ENCODE measurements around the gene GPR61.

GPR61 gene, protein sequence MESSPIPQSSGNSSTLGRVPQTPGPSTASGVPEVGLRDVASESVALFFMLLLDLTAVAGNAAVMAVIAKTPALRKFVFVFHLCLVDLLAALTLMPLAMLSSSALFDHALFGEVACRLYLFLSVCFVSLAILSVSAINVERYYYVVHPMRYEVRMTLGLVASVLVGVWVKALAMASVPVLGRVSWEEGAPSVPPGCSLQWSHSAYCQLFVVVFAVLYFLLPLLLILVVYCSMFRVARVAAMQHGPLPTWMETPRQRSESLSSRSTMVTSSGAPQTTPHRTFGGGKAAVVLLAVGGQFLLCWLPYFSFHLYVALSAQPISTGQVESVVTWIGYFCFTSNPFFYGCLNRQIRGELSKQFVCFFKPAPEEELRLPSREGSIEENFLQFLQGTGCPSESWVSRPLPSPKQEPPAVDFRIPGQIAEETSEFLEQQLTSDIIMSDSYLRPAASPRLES

DNA sequence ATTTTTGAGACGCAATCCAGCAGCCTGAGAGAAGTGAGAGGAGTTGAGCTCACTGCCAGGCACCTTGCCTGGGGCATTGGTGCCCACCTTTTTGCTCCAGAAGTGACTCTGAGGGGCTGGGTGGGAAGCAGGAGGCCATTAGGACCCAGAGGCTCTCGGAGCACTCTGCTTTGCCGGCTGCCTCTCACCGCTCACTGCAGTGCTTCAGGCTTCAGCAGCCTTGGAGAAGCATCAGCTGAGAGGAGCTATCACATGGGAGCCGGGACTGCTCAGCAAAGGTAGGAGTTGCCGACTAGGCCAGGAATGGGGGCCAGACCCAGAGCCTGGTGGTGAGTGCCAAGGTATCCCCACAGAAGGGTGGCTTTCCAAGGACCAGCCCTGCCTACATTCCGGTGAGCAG is at the start of gene GPR61:
Gene GPR61, plus strand, starts transcription at position 197 of the 400 bp plus-strand sequence. CDS start 3,151 bp downstream, outside the sequence.
- DNase-seq, result no peak

DNA sequence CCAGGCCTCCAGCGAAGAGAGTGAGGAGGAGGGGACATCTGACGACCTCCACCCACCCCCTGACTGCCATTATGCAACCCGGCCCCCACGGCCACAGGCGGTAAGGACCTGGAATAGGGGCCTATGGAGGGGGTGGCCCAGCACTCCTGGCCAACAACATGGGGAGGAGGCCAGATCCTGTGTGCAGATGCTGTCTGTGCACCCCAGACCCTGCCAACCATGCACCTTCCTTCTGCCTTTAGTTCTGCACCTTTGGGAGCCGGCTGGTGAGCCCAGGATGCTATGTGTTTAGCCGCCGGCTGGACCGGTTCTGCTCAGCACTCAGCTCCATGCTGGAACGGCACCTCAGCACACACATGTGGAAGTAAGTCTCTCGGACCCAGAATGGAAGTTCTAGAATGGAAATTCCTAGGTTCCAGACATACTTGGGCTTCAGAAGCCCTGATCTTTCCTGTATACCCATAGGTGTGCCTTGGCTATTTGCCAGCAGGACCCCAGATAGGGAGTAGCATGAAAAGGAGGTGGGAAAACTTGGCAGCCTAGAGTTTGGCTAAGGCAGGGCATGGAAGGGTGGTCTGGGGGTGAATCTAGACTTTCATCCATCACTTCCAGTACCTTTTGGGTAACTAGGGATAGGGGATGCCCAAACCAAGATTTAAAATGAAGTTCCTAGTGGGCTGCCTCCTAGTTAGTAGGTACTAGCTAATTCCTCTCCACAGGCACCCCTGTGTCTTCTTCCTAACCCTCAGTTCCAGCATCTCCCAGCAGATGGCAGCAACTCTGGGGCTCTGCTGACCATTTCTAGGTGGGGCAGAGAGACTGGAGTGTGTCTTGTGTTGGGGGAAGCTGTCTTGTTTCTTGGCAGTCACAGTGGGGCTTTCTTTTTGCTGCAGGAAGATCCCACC is 49.4 kb upstream of the GPR61 start:
- DNase-seq, result peak; percentile 76

DNA sequence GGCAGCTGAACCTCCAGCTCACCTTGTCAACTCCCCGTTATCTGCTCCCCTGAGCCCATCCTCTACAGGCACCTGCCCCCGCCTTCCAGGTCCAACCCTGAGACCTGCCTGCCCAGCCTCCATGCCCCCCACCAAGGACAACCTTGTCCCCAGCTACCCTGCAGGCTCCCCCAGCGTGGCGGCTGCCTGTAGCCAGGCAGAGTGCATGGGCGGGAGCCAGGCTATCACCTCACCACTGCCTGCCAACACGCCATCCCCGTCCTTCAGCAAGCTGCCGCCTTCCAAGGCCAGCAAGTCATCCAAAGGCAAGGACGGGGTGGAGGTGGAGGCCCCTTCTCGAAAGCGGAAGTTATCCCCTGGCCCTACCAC is 48.8 kb upstream of the GPR61 start:
- no peak for DNase-seq

DNA sequence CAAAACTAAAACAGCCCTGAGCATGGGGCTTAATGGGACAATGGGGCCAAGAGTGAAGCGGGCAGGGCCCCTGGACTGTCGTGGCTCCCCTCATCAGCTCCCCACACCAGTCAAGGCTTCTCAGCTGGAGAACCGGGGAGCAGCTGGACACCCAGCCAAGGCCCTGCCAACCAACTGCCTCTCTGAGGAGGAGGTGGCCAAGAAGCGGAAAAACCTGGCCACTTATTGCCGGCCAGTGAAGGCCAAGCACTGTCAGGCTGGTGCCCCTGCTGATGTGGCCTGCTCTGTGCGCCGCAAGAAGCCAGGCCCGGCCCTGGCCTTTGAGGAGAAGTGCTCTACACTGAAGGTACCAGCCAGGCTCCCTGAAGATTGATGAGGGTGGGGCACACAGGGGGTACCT is 48.3 kb upstream of the GPR61 start:
- DNase-seq, result no peak

DNA sequence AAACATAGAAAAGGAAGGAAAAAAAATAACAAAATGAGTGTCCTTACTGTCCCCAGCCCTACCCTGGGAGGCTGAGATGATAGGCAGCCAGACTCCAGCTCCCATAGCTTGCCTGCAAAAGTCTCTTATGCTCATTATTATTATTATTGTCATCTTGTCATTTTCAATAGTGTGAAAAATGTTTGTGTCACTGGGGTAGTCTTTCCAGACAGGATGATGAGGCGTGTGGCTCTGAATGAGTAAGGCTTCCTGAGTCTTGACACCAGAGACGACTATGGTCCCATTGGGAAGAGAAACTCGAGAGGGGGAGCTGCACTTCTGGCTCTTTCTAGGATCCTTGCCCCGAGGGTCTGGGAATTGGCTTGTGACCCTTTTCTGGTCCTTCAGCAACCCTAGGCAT is 46.9 kb upstream of the GPR61 start:
- no peak for DNase-seq

DNA sequence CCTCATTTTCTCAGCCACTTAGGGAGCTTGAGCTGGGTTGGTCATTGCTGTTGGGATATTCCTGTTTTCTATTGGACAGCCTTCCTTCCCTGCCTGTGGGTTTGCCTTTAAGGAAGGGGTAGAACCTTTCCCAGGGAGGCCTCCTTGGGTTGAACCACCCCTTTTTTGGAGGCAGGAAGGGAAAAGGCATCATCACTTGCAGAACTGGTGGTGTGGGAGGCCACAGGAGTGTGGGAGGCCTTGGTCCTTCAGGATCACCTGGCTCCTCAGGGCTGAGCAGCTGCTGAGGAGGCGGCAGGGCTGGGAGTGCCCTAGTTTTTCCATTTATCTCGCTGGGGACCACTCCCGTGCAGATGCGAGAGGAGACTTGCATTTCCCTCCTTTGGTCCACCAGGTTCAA is 46.4 kb upstream of the GPR61 start:
- no peak for DNase-seq

DNA sequence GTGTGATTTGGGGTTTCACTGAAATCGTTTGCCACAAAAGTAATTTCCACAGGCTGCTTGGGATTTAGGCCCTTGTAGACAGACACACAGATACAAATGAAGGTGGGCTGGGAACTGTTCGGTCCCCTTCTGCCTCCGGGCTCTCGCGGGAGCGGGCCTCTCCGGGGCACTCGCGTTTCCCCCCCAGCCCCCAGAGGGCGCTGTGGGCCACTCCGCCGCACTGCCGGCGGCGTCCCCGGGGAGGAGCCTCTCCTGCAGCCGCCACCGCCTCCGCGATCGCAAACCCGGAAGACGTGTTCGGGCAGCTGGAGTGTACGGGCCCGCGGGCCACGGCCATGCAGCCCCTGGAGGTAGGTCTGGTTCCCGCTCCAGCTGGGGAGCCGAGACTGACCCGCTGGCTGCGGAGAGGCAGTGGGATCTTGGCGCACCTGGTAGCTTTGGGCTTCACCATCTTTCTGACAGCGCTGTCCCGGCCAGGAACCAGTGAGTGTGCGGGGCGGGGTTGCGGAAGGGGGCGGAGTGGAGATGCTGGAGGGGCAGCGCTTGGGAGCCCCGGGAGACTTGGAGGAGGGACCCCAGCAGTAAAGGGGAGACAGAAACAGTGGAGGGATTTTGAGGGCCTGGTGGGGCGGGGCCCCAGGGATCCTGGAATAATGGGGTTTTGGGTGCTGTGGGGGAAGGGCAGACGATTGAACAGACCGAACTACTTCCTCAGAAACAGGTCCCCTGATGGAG is 45.7 kb upstream of the GPR61 start, which contains the start of gene CYB561D1:
Gene CYB561D1, plus strand, starts transcription at position 290 of the 735 bp plus-strand sequence. Its CDS starts 46 bp downstream, at position 336.
- peak; percentile 87 for DNase-seq

DNA sequence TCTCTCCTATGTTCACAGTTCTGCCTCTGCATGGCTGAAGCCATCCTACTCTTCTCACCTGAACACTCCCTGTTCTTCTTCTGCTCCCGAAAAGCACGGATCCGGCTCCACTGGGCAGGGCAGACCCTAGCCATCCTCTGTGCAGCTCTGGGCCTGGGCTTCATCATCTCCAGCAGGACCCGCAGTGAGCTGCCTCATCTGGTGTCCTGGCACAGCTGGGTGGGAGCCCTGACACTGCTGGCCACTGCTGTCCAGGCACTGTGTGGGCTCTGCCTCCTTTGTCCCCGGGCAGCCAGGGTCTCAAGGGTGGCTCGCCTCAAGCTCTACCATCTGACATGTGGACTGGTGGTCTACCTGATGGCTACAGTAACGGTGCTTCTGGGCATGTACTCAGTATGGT is 43.9 kb upstream of the GPR61 start:
- no peak for DNase-seq

DNA sequence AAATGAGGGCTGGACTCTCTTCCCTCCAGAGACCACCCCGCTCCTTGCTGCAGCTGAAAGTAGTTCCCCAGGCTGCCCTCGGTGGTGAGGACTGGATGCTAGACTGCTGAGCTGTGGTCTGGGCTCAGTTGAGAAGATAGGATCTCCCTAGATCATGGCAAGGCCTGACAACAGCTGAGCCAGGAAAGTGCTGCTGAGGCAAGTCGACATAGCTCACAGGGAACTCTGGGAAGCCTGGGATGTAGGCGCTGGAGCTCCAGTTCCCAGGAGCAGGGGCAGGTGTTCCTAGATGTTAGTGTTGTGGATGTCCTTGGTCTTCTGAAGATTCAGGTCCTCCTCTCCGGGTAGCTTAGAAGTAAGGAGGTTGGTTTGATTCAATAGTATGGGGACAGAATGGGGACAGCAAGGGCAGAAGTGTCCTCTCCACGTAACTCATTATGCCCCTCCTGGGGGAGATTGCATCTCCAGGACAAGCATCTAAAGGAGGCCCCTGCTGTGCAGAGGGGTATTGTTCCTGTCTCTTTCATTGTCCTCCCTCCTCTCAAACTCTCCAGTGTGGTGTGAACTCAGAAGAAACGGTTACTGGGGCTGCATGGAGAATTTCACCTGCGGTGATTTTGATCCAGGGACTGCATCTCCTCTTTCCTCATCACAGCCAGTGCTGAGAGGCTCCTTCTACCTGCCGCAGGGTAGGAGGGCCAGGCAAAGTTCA is 42.1 kb upstream of the GPR61 start:
- no peak for DNase-seq

DNA sequence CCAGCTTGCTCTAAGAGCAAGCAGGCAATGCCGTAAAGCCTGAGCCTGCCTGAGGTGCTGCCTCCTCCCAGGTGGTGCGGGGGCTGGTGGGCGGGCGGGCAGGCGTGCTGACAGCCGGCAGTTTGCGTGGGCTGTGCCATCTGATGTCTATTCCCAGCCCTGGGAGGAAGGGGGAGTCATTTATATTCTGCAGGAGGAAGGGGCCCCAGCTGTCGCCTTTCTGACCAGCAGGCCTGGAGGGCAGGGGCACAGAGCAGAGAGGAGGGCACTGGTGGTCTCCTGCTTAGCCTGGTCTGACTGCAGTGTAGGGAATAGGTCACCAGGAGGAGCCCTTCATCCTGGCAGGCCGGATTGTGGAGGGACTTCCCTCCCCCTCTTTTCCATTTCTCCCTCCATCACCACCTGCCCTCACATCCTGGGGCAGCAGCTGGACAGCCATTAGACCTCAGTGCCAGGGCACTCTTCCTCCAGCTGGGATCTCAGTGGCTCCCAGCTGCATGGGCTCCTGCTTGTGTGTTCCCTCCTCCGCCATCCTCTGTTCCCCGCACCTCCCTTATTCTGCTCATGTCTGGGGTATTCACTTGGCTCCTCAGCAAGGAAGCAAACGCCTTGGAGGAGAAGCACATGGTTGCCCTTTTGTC is 41.4 kb upstream of the GPR61 start:
- peak; percentile 30 for DNase-seq

DNA sequence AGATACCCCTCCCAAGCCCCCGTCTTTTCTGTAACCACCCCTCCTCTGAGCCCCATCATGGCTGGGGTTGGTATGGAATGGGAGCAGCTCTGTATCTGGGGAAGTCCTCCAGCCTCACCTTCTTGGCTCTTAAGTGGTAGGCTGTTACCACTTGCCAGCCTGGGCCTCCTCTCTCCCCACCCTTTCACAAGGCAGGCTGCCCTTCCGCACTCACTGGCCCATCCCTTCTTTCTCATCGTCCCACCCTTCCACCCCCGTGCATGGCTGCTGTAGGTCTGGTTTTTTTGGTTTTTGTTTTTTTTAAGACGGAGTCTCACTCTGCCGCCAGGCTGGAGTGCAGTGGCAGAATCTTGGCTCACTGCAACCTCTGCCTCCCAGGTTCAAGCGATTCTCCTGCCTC is 40.6 kb upstream of the GPR61 start:
- DNase-seq, result no peak

DNA sequence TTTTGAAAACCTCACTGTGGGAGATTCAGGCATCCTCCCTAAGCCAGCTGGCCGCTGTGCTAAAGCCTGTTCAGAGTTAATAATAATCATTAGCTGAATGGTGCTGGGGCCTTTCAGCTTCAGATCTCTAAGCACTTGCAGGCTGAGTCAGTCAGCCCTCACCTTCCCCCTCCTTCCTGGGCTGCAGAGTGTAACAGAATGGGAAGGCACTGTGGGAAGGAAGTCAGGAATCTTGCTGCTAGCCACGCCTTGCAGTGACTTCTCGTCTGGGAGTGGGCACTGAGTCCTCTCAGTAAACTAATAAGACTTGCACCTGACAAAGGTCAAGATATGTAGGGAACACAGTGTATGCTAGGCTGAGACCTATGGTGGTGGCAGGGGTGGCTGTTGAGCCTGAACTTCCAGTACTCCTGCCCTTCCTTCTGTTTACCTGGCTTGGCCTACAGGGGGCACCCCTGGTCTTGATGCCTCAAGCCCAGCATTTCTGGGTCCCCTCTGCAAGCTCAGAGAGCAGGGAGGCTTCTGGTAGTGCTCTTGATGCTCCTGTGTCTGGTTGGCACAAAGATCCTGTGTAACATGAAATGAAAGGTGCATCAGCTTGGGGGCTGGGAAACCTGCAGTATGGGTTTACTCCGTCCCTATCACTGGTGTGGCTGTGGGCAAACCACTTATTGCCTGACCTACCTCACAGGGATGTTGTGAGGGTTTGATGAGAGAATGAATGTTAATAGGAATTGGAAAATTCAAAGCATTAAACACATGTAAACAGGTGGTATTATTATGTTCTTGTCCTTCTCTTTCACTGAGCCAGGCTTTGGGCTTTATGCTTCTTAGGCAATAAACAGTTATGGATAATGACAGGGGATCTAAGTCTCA is 39.8 kb upstream of the GPR61 start:
- peak; percentile 65 for DNase-seq

DNA sequence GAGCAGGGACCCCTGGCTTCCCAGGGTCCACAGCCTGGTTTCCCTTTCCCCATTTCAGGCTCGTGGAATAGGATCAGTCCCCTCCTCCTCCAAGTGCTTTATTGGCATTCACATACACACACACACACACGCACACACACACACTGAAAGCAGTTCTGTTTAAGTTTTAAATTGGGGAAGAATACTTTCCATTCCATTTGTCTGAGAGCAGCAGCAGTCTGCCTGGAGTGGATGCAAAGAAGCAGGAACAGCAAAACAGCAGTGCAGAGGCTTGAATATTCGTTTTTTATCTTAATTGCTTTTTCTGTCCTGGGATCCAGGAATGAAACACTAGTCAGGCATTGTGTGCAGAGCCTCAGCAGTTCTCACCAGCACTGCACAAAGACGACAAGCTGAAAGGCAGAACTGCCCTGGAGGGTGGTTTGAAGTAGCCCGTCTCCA is 38.7 kb upstream of the GPR61 start:
- DNase-seq, result no peak

DNA sequence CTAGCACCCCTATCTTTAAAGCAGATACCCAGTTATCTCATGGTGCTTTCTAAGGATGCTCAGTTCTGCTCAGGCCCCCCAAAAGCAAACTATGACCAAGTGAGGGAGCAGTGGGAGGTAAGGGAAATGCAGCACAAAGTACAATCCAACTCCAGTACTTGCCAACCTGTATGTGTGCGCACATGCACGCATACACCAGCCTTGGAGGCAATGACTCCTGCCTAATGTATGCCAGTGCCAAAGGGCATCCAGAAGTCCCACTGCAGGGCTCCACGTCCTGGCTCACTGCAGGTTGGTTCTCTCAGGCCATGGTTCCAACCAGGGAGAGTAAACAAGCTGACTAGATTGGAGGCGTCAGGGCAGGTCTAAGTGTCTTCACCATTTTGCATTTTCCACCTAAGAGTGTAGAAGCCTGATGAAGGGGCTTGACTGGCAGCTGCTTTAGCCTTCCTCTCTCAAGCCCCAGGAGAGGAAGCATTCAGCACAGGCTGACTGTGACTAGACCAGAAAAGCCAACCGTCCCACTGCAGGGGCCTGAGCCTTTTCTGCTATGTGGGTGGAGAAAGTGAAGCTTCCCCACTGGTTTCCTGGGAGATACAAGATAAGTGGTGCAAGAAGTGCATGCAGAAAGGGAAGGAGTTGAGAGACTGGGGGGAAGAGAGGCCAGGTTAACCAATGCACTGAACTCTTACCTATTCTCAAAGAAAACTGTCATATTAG is 37.9 kb upstream of the GPR61 start:
- DNase-seq, result no peak

DNA sequence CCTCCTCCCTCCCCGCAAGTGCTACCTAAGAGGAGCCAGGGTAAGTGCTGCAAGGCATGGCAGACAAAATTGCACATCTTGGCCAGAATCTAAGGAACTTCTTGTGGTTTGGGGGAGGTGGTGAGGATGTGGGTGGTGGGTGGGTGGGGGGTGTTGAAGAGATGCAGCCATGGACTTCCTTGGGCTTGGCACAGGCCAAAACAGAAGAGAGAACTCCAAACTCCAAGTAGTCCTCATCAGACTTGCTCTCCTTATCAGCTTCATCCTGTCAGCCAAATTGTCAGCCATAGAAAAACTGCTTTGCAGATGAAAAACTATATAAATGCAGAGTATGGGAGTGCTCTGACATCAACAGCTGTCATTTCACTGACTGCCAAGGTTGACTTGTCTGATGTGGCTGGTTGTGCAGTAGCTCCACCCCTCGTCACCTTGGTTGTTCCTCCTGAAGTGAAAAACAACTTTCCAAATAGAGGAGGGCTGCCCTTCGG is 37.3 kb upstream of the GPR61 start:
- peak; percentile 54 for DNase-seq

DNA sequence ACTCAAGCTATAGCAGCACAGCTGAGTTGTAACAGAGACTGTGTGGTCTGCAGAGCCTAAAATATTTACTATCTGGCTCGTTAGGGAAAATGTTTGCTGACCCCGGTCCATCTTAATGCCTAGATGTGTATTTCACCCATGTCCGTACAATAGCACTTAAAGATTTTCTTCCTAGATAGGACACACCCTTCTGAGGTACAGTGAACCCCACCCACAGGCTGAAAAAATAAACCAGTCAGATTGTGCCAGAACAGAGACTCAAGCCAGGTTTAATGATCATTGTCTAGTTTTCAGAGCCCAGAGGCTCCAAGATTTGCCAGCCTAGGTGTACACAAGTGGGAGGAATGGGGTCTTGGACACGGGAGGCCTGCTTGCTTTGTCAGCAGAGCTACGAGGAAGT is 35.7 kb upstream of the GPR61 start:
- no peak for DNase-seq

DNA sequence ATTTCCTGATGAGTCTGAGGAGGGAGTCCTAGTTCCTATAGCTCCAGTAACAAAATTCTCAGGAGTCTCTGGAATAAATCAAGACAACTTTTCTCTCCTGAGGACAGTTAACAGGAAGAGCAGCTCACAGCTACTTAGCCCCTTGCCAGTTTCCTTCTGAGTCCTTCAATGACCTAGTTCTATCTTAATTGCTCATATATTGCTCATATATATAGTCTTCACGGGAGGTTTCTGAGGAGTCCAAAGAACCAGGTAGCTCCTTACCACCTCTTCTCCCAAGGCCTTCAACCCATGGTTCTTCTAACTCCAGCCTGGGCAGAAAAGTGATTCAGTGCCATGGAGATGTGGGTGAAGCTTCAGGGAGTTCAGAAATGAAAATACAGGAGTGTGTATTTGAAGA is 34.7 kb upstream of the GPR61 start:
- no peak for DNase-seq

DNA sequence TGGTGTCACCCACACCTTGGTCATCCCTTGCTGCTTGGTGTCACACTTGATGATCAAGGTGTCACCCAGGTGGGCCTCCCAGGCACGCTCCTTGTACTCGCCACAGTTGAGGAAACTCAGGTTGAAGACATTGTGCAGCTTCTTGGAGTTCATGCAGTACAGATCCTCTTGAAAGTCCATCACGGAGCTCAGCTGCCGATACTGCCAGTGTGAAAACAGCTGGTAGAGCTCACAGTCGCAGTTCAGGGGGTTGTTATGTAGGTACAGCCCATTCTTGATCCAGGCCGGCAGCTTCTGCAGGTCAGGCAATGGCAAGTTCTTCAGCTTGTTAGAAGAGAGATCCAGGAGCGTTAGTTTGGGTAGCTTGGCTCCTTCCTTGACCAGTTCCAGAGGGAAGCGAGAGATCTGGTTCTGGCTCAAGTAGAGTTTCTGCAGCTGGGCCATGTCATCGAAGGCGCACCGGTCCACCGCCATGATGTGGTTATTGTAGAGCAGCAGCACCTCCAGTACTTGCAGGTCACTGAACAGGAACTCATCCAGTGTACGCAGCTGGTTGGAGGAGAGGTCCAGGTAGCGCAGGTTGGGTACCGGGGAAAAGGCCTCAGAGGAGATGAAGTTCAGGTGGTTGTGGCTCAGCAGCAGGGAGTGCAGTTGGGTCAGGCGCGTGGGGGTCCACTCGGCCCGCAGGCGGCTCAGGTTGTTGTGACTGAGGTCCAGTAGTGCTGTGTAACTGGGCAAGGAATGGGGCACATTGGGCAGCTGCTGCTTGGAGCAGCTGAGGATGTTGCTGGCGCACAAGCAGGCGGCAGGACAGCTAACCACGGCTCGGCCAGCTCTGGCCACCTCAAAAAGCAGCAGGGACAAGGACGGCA is 31.4 kb upstream of the GPR61 start:
- DNase-seq, result no peak

DNA sequence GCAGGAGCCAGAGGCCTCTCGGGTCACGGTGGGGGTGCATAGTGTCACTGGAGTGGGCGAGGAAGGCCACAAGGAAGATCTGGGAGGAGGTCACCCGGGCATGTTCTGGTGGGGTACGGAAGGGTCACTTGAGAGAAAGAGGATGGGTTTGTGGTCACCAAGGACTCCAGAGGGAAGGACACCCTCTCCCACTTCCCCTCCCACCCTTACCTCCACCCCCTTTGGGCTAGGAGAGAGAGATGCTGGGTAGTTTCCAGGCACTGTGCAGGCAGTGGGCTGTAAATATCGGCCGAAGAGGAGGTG is 30.8 kb upstream of the GPR61 start:
- DNase-seq, result no peak
